GM12878 (cell line): ENCODE results near the gene MYOCOS. TPM values are rescaled to one million over a fixed set of nuclear protein-coding genes. Genes with fewer than 3 reads are reported as not detected.

Source experiments
- ATF7 ChIP-seq: fragments of 450-650 bp; IDR thresholded peaks from 2 replicates; pipeline ENCODE4 v1.6.1; 2016; ENCODE audit warnings: low read depth, mild to moderate bottlenecking
- MXI1 ChIP-seq: fragments of 150-350 bp; IDR thresholded peaks from 2 replicates; pipeline ENCODE4 v1.6.1; 2011; ENCODE audit warnings: low read depth, mild to moderate bottlenecking, inconsistent platforms, low read length, improper control_type of control experiment
- ZNF622 ChIP-seq: fragments of 450-650 bp; IDR thresholded peaks from 2 replicates; pipeline ENCODE4 v1.6.1; 2017; ENCODE audit warnings: mild to moderate bottlenecking, inconsistent platforms
- polyA plus RNA-seq, 11 experiments: library from polyadenylated mRNA; depleted of rRNA in 4 of 11; unstranded in 6 of 11; stranded (reverse) in 5 of 11; fragments of >200 nt; fragmentation: Nextera tagmentation in 4 of 11; fragmentation: Illumina TruSeq in 1 of 11; extraction: Ambion mirVana in 4 of 11; extraction: Trizol in 1 of 11; gene quantifications; 1 replicate in 1 of 11; 2 replicates in 10 of 11; pipeline versions ENCODE4 v1.2.1 to v1.2.3, GENCODE V29; 2011 to 2016; ENCODE audit warnings: inconsistent platforms in 2 of 11, missing spikeins in 2 of 11, low read depth in 1 of 11
- total RNA-seq, 4 experiments: library from RNA; depleted of rRNA in 3 of 4; stranded (reverse); fragments of >200 nt in 3 of 4; fragmentation: Illumina TruSeq in 1 of 4; extraction: Trizol in 1 of 4; gene quantifications; 2 replicates each; pipeline versions ENCODE4 v1.2.1 to v1.2.3, GENCODE V29; 2013 to 2021
- TF ChIP-seq, protein P1 (sequence below): IDR thresholded peaks from 2 replicates; pipeline ENCODE4 v1.6.1; 2011; ENCODE audit warnings: borderline replicate concordance, low read depth, mild to moderate bottlenecking, moderate library complexity, low read length; ENCODE audit not compliant: insufficient read depth, poor library complexity, severe bottlenecking
- TF ChIP-seq, protein P2 (sequence below): fragments of 450-650 bp; IDR thresholded peaks from 2 replicates; pipeline ENCODE4 v1.6.1; 2017; ENCODE audit warnings: antibody characterized with exemption, mild to moderate bottlenecking, moderate library complexity

Gene MYOCOS
- total and polyA plus RNA-seq, 10 of the 15 experiments (the other 5 are each of a cell fraction or from before 2014, with no cell fraction given) = 0.12 to 0.24 (median 0.16) TPM; not detected in 4

DNA sequence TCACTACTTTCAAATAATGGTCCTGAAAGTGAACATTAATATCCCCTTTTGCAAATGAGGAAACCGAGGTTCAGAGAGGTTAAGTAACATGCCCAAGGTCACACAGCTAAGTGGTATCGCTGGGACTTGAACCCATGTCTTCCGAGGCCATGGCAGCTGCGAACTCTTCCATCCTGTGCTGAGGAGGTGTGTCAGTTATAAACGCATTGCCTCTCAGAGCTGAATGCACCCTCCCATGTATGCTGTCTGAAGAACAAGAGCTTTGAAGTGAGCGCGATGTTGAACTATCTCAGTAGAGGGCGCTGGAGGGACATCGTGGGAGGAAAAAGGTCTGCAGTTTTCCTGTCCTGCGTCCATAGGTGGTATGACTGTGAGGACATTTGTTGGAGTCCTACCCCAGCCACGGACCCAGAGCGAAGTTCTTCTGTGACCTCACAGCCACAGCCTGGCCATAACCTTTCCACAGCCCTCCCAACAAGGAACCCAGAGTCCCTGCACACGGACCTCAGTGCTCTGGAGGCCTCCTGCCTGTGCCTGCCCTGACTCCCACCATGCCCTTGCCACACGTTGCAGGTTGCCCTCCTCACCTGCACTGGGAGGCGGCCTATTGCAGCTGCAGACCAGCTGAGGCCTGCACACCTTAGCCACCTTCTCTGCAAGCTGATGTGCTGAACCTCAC lies 22.9 kb downstream of the MYOCOS start (continued):
- TF ChIP-seq, protein P1, sequence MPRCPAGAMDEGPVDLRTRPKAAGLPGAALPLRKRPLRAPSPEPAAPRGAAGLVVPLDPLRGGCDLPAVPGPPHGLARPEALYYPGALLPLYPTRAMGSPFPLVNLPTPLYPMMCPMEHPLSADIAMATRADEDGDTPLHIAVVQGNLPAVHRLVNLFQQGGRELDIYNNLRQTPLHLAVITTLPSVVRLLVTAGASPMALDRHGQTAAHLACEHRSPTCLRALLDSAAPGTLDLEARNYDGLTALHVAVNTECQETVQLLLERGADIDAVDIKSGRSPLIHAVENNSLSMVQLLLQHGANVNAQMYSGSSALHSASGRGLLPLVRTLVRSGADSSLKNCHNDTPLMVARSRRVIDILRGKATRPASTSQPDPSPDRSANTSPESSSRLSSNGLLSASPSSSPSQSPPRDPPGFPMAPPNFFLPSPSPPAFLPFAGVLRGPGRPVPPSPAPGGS = no peak
- TF ChIP-seq, protein P2, sequence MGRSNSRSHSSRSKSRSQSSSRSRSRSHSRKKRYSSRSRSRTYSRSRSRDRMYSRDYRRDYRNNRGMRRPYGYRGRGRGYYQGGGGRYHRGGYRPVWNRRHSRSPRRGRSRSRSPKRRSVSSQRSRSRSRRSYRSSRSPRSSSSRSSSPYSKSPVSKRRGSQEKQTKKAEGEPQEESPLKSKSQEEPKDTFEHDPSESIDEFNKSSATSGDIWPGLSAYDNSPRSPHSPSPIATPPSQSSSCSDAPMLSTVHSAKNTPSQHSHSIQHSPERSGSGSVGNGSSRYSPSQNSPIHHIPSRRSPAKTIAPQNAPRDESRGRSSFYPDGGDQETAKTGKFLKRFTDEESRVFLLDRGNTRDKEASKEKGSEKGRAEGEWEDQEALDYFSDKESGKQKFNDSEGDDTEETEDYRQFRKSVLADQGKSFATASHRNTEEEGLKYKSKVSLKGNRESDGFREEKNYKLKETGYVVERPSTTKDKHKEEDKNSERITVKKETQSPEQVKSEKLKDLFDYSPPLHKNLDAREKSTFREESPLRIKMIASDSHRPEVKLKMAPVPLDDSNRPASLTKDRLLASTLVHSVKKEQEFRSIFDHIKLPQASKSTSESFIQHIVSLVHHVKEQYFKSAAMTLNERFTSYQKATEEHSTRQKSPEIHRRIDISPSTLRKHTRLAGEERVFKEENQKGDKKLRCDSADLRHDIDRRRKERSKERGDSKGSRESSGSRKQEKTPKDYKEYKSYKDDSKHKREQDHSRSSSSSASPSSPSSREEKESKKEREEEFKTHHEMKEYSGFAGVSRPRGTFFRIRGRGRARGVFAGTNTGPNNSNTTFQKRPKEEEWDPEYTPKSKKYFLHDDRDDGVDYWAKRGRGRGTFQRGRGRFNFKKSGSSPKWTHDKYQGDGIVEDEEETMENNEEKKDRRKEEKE = no peak
- TF ChIP-seq ATF7 = no peak
- no peak for TF ChIP-seq ZNF622
- no peak for TF ChIP-seq MXI1
- TF ChIP-seq, all 136 proteins: peak for 16
